Measurements from ENCODE around the gene FBLN2.

DNA sequence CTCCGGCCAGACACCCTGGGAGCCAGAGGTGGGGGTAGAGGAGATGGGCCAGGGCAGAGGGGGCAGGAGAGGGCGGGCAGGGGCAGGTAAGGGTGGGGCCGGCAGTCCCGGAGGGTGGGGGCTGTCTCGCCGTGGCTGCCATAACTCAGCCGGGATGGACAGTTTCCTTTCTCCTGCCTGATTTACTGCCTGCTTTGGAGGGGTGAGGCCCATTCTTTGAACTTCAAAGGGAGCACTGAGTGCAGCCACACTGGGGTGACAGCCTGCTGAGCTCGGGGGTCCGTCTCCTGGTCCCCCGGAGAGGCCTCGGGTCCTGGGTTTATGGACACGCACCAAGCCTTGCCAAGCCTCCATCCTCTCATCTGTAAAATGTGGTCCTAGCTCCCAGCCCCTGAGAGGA is 135.4 kb downstream of the FBLN2 start:
- TF ChIP-seq, protein P1, sequence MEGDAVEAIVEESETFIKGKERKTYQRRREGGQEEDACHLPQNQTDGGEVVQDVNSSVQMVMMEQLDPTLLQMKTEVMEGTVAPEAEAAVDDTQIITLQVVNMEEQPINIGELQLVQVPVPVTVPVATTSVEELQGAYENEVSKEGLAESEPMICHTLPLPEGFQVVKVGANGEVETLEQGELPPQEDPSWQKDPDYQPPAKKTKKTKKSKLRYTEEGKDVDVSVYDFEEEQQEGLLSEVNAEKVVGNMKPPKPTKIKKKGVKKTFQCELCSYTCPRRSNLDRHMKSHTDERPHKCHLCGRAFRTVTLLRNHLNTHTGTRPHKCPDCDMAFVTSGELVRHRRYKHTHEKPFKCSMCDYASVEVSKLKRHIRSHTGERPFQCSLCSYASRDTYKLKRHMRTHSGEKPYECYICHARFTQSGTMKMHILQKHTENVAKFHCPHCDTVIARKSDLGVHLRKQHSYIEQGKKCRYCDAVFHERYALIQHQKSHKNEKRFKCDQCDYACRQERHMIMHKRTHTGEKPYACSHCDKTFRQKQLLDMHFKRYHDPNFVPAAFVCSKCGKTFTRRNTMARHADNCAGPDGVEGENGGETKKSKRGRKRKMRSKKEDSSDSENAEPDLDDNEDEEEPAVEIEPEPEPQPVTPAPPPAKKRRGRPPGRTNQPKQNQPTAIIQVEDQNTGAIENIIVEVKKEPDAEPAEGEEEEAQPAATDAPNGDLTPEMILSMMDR (IDR thresholded peaks at IDR 0.05; ENCODE audit: low read depth, low read length), result no peak
- TF ChIP-seq EZH2phosphoT487 (IDR thresholded peaks at IDR 0.05; ENCODE audit: low read depth), result no peak
